DOHH2 (cell line): ENCODE measurements around the gene MARK4.
"Not testable (repeated sequence)": the region's sequence is repeated elsewhere in the genome, so short reads cannot be mapped to it uniquely, and the experiment has no call there.

ENCODE experiments used
- EZH2phosphoT487 ChIP-seq: fragments of 200-600 bp; sonication (generic); IDR thresholded peaks from 2 replicates; pipeline ENCODE4 v1.6.1; 2017; ENCODE audit warnings: borderline replicate concordance, mild to moderate bottlenecking, antibody characterized with exemption, low read length, moderate library complexity, mixed read lengths
- TF ChIP-seq, protein P1 (sequence below): fragments of 200-600 bp; sonication (generic); IDR thresholded peaks from one replicate; pipeline ENCODE4 v1.5.1; 2014; ENCODE audit warnings: antibody characterized with exemption, mild to moderate bottlenecking, low read depth, low read length; ENCODE audit not compliant: poor library complexity, severe bottlenecking

GRCh38 chr19:45269939-45270338 is 18.9 kb downstream of the MARK4 start:
- TF ChIP-seq, protein P1, sequence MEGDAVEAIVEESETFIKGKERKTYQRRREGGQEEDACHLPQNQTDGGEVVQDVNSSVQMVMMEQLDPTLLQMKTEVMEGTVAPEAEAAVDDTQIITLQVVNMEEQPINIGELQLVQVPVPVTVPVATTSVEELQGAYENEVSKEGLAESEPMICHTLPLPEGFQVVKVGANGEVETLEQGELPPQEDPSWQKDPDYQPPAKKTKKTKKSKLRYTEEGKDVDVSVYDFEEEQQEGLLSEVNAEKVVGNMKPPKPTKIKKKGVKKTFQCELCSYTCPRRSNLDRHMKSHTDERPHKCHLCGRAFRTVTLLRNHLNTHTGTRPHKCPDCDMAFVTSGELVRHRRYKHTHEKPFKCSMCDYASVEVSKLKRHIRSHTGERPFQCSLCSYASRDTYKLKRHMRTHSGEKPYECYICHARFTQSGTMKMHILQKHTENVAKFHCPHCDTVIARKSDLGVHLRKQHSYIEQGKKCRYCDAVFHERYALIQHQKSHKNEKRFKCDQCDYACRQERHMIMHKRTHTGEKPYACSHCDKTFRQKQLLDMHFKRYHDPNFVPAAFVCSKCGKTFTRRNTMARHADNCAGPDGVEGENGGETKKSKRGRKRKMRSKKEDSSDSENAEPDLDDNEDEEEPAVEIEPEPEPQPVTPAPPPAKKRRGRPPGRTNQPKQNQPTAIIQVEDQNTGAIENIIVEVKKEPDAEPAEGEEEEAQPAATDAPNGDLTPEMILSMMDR: not testable (repeated sequence)
- not testable (repeated sequence) for TF ChIP-seq EZH2phosphoT487
